DMS79 (cell line): ENCODE data around the gene VTN.

Experiments
- DNase-seq: peaks from one replicate; lab custom pipeline; 2025; lab: John Stamatoyannopoulos, UW

The VTN gene

GRCh38 chr17:28370035-28370743, at the start of gene VTN:
TSS of gene VTN (minus strand) at chr17:28370307. CDS start at chr17:28370203, 104 bp downstream.
- no peak for DNase-seq

GRCh38 chr17:28416703-28417311, 46.7 kb upstream of the VTN start:
- no peak for DNase-seq

- no peak for DNase-seq
Observed at GRCh38 chr17:28415886-28416285, 45.8 kb upstream of the VTN start.

GRCh38 chr17:28413804-28414203, 43.7 kb upstream of the VTN start:
- no peak for DNase-seq

GRCh38 chr17:28412099-28412498, 42.0 kb upstream of the VTN start:
- DNase-seq, result no peak

GRCh38 chr17:28407974-28408306, 37.8 kb upstream of the VTN start:
- no peak for DNase-seq

- DNase-seq, result peak; percentile 95
Observed at GRCh38 chr17:28407130-28407973, 37.2 kb upstream of the VTN start.

- peak; percentile 54 for DNase-seq
Observed at GRCh38 chr17:28406473-28406814, 36.3 kb upstream of the VTN start.

- DNase-seq, result peak; percentile 56
Observed at GRCh38 chr17:28405632-28406472, 35.7 kb upstream of the VTN start, which contains the start of gene SLC46A1. TSS of gene SLC46A1 (minus strand) at chr17:28406212. CDS start at chr17:28406114, 98 bp downstream.

- no peak for DNase-seq
Observed at GRCh38 chr17:28404812-28405570, 34.9 kb upstream of the VTN start.

- no peak for DNase-seq
Observed at GRCh38 chr17:28404461-28404811, 34.3 kb upstream of the VTN start.

- DNase-seq, result no peak
Observed at GRCh38 chr17:28404007-28404406, 33.9 kb upstream of the VTN start.

GRCh38 chr17:28402844-28403243, 32.7 kb upstream of the VTN start:
- DNase-seq, result no peak

- no peak for DNase-seq
Observed at GRCh38 chr17:28402224-28402630, 32.1 kb upstream of the VTN start.

GRCh38 chr17:28399808-28400207, 29.7 kb upstream of the VTN start:
- DNase-seq, result no peak

- DNase-seq, result no peak
Observed at GRCh38 chr17:28398280-28398981, 28.3 kb upstream of the VTN start.

GRCh38 chr17:28397687-28398279, 27.7 kb upstream of the VTN start:
- no peak for DNase-seq

- no peak for DNase-seq
Observed at GRCh38 chr17:28397275-28397674, 27.2 kb upstream of the VTN start.

GRCh38 chr17:28396635-28397239, 26.6 kb upstream of the VTN start:
- DNase-seq, result no peak

- no peak for DNase-seq
Observed at GRCh38 chr17:28395968-28396367, 25.9 kb upstream of the VTN start.
